ENCODE data around the gene CALML4. TPM values are rescaled to one million over a fixed set of nuclear protein-coding genes. Genes with fewer than 3 reads are reported as not detected.
"Not testable (repeated sequence)": the region's sequence is repeated elsewhere in the genome, so short reads cannot be mapped to it uniquely, and the experiment has no call there.

The CALML4 gene
- total RNA-seq, 4 donors from 2014 or later = 57.8 to 153 (median 126) TPM

- Histone ChIP-seq H3K36me3 (peaks cover 0 to 11% (median 0%) of the 10 kb centered on the region in 3 donors), H3K27me3 (no peaks in the 10 kb centered on the region), H3K9me3 (no peaks in the 10 kb centered on the region), H3K4me1 (no peaks in the 10 kb centered on the region), H3K4me3 (no peak overlapping the region), H3K27ac (no peak overlapping the region)
- TF ChIP-seq POLR2A (IDR thresholded peaks at IDR 0.05) (no peak), CTCF (IDR thresholded peaks at IDR 0.05) (no peak)
- peak in 2 of 3 donors; percentile 14 to 32 for DNase-seq
These were observed 13.2 kb upstream of the CALML4 start for GRCh38 chr15:68218331-68218730.

GRCh38 chr15:68217341-68217740 lies 12.2 kb upstream of the CALML4 start:
- peak in 2 of 3 donors; percentile 4 to 23 for DNase-seq
- H3K27ac ChIP-seq = no peak overlapping the region
- no peaks in the 10 kb centered on the region for H3K27me3 ChIP-seq
- no peaks in the 10 kb centered on the region for H3K4me1 ChIP-seq
- H3K4me3 ChIP-seq = no peak overlapping the region
- peaks cover 0 to 11% (median 0%) of the 10 kb centered on the region in 3 donors for H3K36me3 ChIP-seq
- no peaks in the 10 kb centered on the region for H3K9me3 ChIP-seq
- TF ChIP-seq CTCF (IDR thresholded peaks at IDR 0.05) (no peak), POLR2A (IDR thresholded peaks at IDR 0.05) (no peak)

GRCh38 chr15:68214838-68215254 lies 9.7 kb upstream of the CALML4 start:
- H3K27ac ChIP-seq = no peak overlapping the region
- no peaks in the 10 kb centered on the region for H3K27me3 ChIP-seq
- TF ChIP-seq POLR2A (IDR thresholded peaks at IDR 0.05) (no peak), CTCF (IDR thresholded peaks at IDR 0.05) (no peak)
- no peak overlapping the region for H3K4me3 ChIP-seq
- H3K36me3 ChIP-seq = peaks cover 0 to 11% (median 0%) of the 10 kb centered on the region in 3 donors
- H3K4me1 ChIP-seq = peaks cover 0 to 13% (median 0%) of the 10 kb centered on the region in 4 donors
- H3K9me3 ChIP-seq = no peaks in the 10 kb centered on the region
- peak in 1 of 3 donors; percentile 40 for DNase-seq

- Histone ChIP-seq H3K27ac (no peak overlapping the region), H3K27me3 (no peaks in the 10 kb centered on the region), H3K36me3 (peaks cover 0 to 11% (median 0%) of the 10 kb centered on the region in 3 donors), H3K4me3 (no peak overlapping the region), H3K9me3 (no peaks in the 10 kb centered on the region), H3K4me1 (peaks cover 0 to 13% (median 0%) of the 10 kb centered on the region in 4 donors)
- TF ChIP-seq POLR2A (IDR thresholded peaks at IDR 0.05) (no peak), CTCF (IDR thresholded peaks at IDR 0.05) (no peak)
- peak in 2 of 3 donors; percentile 26 to 34 for DNase-seq
These were observed 9.1 kb upstream of the CALML4 start for GRCh38 chr15:68213991-68214837.

- peak in 2 of 3 donors; percentile 15 to 21 for DNase-seq
- not testable (repeated sequence) for H3K27me3 ChIP-seq, H3K4me3 ChIP-seq, H3K27ac ChIP-seq, H3K9me3 ChIP-seq, H3K36me3 ChIP-seq
- peaks cover 0 to 13% (median 0%) of the 10 kb centered on the region in 4 donors for H3K4me1 ChIP-seq
These were observed 8.3 kb upstream of the CALML4 start for GRCh38 chr15:68213491-68213845.

- DNase-seq = peak in 1 of 3 donors; percentile 38
- no peak for TF ChIP-seq CTCF (IDR thresholded peaks at IDR 0.05)
- TF ChIP-seq POLR2A (IDR thresholded peaks at IDR 0.05) = no peak
- no peaks in the 10 kb centered on the region for H3K36me3 ChIP-seq
These were observed 6.7 kb upstream of the CALML4 start for GRCh38 chr15:68211656-68212320.

More at GRCh38 chr15:68211656-68212320, 6.7 kb upstream of the CALML4 start:
- Histone ChIP-seq H3K9me3 (no peaks in the 10 kb centered on the region), H3K27ac (no peak overlapping the region), H3K4me3 (no peak overlapping the region), H3K4me1 (peaks cover 0 to 13% (median 0%) of the 10 kb centered on the region in 4 donors), H3K27me3 (no peaks in the 10 kb centered on the region)

All from Peyer's patch (tissue), 4 donors.